Measurements from ENCODE around the gene CD63. TPM values are rescaled to one million over a fixed set of nuclear protein-coding genes. Genes with fewer than 3 reads are reported as not detected.
A peak's percentile ranks its signal among the peaks of the same experiment; 100 is the strongest.

CD63 gene
- total and polyA plus RNA-seq, 9 of the 15 experiments (the other 6 are each of a cell fraction or from before 2014, with no cell fraction given), result 313 to 735 (median 433) TPM

DNA sequence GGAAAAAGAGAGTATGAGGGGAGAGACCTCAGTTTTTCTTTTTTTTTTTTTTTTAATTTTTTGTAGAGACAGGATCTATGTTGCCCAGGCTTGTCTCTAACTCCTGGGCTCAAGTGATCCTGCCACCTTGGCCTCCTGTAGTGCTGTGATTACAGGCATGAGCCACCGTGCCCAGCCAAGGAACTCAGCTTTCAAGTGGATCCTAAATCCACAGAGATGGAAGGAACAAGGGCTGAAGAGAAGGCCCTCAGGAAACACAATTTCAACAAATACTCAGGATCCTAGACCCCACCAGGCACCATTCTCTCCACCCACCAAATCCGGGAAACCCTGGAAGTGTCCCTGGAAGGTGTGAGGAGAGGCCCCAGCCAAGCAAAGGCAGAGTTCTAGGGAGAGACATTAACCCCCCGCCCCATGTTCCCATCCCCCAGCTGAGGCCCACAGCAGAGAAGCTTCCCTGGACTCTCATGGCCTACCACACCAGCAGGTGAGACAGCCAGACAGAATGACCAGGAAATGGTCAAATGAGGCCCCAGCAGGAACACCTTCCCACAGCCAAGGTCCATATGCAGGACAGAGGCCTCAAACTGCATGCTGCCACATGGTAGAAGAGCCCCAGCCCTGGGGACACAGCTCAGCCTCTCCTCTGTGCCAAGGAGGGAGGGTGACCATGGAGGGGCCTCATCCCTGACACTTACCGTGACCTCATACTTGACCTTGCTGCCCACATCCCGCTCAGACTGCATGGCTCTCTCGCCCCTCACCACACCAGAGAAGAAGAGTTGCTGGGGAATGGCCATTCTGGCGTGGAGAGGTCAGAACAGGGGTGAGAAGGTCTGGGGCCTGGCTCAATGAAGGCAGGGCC lies 35.3 kb downstream of the CD63 start (continued):
- TF ChIP-seq E2F3 (CRISPR knock-in tag; IDR thresholded peaks at IDR 0.05) (no peak), PHB (CRISPR knock-in tag; IDR thresholded peaks at IDR 0.05) (no peak), KLF1 (tag; IDR thresholded peaks at IDR 0.05) (no peak)
- TF ChIP-seq, protein P1, sequence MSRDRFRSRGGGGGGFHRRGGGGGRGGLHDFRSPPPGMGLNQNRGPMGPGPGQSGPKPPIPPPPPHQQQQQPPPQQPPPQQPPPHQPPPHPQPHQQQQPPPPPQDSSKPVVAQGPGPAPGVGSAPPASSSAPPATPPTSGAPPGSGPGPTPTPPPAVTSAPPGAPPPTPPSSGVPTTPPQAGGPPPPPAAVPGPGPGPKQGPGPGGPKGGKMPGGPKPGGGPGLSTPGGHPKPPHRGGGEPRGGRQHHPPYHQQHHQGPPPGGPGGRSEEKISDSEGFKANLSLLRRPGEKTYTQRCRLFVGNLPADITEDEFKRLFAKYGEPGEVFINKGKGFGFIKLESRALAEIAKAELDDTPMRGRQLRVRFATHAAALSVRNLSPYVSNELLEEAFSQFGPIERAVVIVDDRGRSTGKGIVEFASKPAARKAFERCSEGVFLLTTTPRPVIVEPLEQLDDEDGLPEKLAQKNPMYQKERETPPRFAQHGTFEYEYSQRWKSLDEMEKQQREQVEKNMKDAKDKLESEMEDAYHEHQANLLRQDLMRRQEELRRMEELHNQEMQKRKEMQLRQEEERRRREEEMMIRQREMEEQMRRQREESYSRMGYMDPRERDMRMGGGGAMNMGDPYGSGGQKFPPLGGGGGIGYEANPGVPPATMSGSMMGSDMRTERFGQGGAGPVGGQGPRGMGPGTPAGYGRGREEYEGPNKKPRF (IDR thresholded peaks at IDR 0.05; ENCODE audit: low read depth, low read length), result no peak

DNA sequence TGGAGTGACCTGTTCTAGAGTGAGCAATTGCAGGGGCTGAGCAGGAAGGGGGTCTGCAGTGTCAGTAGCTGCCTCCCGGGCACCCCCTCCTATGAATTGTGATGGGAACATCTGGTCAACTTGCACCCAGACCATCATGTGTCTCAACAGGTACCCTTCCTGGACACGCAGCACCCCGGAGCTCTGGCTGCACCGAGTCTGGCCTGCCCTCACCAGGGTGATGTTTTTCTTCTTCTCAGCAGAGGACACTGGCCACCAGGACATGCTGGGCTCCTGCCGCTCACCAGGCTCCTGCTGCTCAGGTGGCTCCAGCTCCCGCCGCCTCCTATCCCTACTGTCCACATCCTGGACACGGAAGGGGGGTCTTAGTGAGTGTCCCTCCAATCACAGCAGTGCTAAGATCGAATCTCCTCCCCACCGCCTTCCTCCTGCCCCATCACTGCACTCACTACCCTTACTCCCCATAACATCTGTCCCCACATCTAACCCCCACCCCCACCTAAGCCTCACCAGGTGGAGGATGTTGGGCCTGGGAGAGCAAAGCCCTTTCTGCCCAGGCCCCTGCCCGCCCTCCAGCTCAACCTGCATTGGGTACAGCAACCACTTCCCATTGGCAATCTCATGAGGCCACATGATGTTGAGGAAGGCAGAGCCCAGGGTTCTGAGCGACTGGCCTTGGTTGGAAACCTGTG lies 36.0 kb downstream of the CD63 start:
- Histone ChIP-seq H3K79me2 (ENCODE audit: control insufficient read depth, insufficient read depth, low read length) (no peaks in the 10 kb centered on the region), H3K27me3 (ENCODE audit: control insufficient read depth in 2 of 2, insufficient read depth in 2 of 2, low read length in 2 of 2) (peaks cover 18 to 44% of the 10 kb centered on the region in 2 experiments; a peak in 4 of 5 replicates), H3K9me1 (ENCODE audit: control insufficient read depth, insufficient read depth, low read length) (no peaks in the 10 kb centered on the region), H3K9me3 (replicated peaks; ENCODE audit: control insufficient read depth, insufficient read depth, low read depth, low read length) (no peaks in the 10 kb centered on the region), H3K4me3 (no peak overlapping the region), H4K20me1 (replicated peaks; ENCODE audit: control insufficient read depth, insufficient read depth, low read length) (no peaks in the 10 kb centered on the region; the same call in 1 of the 2 replicates), H3K4me2 (ENCODE audit: insufficient read depth, low read length) (no peak overlapping the region), H3K9ac (ENCODE audit: insufficient read depth in 1 of 2, low read depth in 2 of 2, low read length in 2 of 2) (no peak overlapping the region), H2AFZ (ENCODE audit: low read depth, low read length) (no peak overlapping the region), H3K36me3 (ENCODE audit: control insufficient read depth, insufficient read depth, low read length) (no peaks in the 10 kb centered on the region), H3K4me1 (replicated peaks in 1 of 2; ENCODE audit: control insufficient read depth in 2 of 2, insufficient read depth in 2 of 2, low read length in 2 of 2) (peaks cover 0 to 8% of the 10 kb centered on the region in 2 experiments; a peak in 1 of 5 replicates), H3K27ac (ENCODE audit: extremely low read depth, low read depth, low read length) (no peak overlapping the region)
- no peak for FAIRE-seq
- peak; percentile 48; the same call in 2 of the 3 replicates for ATAC-seq
- in situ Hi-C loops (cut with MboI), result no loop called here
- BruUV-seq (replicated peaks), result no TSS peak
- 12% methylated on average over 11 of the region's 12 CpGs for WGBS (ENCODE audit: insufficient coverage, low coverage, missing lambda C conversion rate)
- DNase-seq (ENCODE audit: extremely low read depth in 1 of 4, low spot score in 3 of 4), result no peak
- ChIA-PET CTCF (ENCODE audit: low intra/inter-chr PET ratio) (no interaction called here), POLR2A (no interaction called here)
- intact Hi-C loops (cut with micrococcal nuclease), result no loop called here
- TF ChIP-seq ETV6 (IDR thresholded peaks at IDR 0.05; ENCODE audit: borderline replicate concordance in 1 of 2, low read depth in 2 of 2, low read length in 1 of 2) (no peak), ETV6 (CRISPR knock-in tag; IDR thresholded peaks at IDR 0.05; ENCODE audit: borderline replicate concordance) (no peak), RBM25 (IDR thresholded peaks at IDR 0.05; ENCODE audit: low read depth, low read length, severe bottlenecking) (no peak), ZNF586 (CRISPR knock-in tag; conservative IDR thresholded peaks at IDR 0.05) (no peak), GATAD2A (IDR thresholded peaks at IDR 0.05) (no peak), ZBTB7A (IDR thresholded peaks at IDR 0.05; ENCODE audit: borderline replicate concordance, control insufficient read depth, low read depth, low read length) (no peak), C11orf30 (IDR thresholded peaks at IDR 0.05; ENCODE audit: low read depth) (no peak), RNF2 (IDR thresholded peaks at IDR 0.05) (no peak)
- TF ChIP-seq, protein P2, sequence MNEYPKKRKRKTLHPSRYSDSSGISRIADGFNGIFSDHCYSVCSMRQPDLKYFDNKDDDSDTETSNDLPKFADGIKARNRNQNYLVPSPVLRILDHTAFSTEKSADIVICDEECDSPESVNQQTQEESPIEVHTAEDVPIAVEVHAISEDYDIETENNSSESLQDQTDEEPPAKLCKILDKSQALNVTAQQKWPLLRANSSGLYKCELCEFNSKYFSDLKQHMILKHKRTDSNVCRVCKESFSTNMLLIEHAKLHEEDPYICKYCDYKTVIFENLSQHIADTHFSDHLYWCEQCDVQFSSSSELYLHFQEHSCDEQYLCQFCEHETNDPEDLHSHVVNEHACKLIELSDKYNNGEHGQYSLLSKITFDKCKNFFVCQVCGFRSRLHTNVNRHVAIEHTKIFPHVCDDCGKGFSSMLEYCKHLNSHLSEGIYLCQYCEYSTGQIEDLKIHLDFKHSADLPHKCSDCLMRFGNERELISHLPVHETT (CRISPR knock-in tag; conservative IDR thresholded peaks at IDR 0.05 in 1 of 2, IDR thresholded peaks at IDR 0.05 in 1 of 2), result no peak
- TF ChIP-seq, protein P3, sequence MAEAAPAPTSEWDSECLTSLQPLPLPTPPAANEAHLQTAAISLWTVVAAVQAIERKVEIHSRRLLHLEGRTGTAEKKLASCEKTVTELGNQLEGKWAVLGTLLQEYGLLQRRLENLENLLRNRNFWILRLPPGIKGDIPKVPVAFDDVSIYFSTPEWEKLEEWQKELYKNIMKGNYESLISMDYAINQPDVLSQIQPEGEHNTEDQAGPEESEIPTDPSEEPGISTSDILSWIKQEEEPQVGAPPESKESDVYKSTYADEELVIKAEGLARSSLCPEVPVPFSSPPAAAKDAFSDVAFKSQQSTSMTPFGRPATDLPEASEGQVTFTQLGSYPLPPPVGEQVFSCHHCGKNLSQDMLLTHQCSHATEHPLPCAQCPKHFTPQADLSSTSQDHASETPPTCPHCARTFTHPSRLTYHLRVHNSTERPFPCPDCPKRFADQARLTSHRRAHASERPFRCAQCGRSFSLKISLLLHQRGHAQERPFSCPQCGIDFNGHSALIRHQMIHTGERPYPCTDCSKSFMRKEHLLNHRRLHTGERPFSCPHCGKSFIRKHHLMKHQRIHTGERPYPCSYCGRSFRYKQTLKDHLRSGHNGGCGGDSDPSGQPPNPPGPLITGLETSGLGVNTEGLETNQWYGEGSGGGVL (CRISPR knock-in tag; IDR thresholded peaks at IDR 0.05), result no peak

Measured in K562 (cell line).